Ovary (tissue), 3 donors: ENCODE measurements around the gene NFE2L3.

Experiments
- CTCF ChIP-seq, 3 donors: fragments of 450-650 bp in 2 of 3; fragments of 200-600 bp in 1 of 3; IDR thresholded peaks; one replicate each; pipeline versions ENCODE4 v1.5.1 to v1.8.0; 2016 to 2022; ENCODE audit warnings: antibody characterized with exemption in 3 of 3, mild to moderate bottlenecking in 1 of 3
- EP300 ChIP-seq: sonication (generic); formaldehyde crosslinking; IDR thresholded peaks from one replicate; pipeline ENCODE4 v1.6.1; 2017; ENCODE audit warnings: antibody characterized with exemption
- POLR2A ChIP-seq: fragments of 450-650 bp; IDR thresholded peaks from one replicate; pipeline ENCODE4 v1.6.1; 2017; ENCODE audit warnings: antibody characterized with exemption, mild to moderate bottlenecking, moderate library complexity
- donor health status: DM: no; HTN: no; CAD: no.

GRCh38 chr7:26127411-26127810 lies 24.6 kb upstream of the NFE2L3 start:
- TF ChIP-seq POLR2A = no peak
- TF ChIP-seq CTCF (IDR thresholded peaks at IDR 0.05) = no peak
- TF ChIP-seq EP300 = no peak
